GM21367 (cell line): ENCODE measurements around the gene EDC4.
"Not testable (repeated sequence)": the region's sequence is repeated elsewhere in the genome, so short reads cannot be mapped to it uniquely, and the experiment has no call there.

ENCODE experiments used
- ATAC-seq: cut with Tn5 transposase; IDR thresholded peaks from one replicate; pipeline ENCODE4 v1.9.1; 2021; ENCODE audit not compliant: unreplicated experiment

The EDC4 gene, protein sequence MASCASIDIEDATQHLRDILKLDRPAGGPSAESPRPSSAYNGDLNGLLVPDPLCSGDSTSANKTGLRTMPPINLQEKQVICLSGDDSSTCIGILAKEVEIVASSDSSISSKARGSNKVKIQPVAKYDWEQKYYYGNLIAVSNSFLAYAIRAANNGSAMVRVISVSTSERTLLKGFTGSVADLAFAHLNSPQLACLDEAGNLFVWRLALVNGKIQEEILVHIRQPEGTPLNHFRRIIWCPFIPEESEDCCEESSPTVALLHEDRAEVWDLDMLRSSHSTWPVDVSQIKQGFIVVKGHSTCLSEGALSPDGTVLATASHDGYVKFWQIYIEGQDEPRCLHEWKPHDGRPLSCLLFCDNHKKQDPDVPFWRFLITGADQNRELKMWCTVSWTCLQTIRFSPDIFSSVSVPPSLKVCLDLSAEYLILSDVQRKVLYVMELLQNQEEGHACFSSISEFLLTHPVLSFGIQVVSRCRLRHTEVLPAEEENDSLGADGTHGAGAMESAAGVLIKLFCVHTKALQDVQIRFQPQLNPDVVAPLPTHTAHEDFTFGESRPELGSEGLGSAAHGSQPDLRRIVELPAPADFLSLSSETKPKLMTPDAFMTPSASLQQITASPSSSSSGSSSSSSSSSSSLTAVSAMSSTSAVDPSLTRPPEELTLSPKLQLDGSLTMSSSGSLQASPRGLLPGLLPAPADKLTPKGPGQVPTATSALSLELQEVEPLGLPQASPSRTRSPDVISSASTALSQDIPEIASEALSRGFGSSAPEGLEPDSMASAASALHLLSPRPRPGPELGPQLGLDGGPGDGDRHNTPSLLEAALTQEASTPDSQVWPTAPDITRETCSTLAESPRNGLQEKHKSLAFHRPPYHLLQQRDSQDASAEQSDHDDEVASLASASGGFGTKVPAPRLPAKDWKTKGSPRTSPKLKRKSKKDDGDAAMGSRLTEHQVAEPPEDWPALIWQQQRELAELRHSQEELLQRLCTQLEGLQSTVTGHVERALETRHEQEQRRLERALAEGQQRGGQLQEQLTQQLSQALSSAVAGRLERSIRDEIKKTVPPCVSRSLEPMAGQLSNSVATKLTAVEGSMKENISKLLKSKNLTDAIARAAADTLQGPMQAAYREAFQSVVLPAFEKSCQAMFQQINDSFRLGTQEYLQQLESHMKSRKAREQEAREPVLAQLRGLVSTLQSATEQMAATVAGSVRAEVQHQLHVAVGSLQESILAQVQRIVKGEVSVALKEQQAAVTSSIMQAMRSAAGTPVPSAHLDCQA (N-terminal part only)

DNA sequence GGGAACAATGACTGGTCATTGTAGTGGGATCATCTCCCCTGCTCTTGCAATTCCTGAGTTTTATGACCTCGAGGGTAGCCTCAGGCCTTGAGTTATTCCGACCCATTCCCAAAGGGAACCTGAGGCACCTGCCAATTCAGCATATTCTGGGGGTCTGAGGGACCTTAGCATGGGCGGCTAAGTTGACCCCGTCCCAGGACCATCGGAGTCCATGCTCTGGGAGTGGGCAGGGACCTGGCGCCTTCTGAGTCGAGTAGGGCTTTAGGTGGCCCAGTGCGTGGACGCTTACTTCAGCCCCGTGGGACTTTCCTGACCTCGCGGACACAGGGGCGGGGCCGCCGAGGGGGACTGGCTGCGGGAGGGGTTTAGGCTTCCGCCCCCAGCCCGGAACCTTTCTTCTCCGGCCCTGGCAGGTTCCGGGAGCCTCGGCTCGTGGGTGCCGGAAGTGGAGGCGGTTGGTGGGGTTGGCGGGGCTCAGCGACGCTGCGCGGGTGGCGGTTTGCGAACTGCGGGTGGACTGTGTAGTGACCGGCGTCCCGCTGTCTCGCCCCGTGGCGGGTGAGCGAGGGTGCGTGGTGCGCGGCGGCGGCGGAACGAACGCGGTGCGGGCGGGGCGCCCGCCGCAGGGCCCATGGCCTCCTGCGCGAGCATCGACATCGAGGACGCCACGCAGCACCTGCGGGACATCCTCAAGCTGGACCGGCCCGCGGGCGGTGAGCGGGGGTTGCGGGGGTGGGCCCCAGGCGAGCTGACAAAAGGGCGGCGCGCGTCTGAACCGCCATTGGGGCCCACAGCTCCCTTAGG, at the start of gene EDC4:
Gene EDC4, plus strand, starts transcription at position 422 of the 804 bp plus-strand sequence. Its CDS starts 210 bp downstream, at position 632.
- peak; percentile 41 for ATAC-seq

DNA sequence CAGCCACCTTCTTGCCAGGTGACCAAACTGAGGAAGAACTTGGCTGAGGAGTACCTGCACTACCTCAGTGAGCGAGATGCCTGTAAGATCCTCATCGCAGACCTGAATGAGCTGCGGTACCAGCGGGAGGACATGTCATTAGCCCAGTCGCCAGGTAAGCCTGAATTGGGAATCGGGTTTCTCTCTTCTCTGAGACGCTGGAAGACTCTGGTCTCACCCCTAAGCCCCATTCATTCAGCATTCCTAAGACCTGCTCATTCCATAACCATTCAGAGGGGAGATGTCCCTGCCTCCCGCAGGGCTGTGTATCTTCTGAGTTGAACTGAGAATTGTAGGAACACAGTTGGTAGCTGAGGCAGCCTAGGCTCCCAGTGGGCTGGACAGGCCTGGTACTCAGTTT, 47.7 kb upstream of the EDC4 start:
- no peak for ATAC-seq

DNA sequence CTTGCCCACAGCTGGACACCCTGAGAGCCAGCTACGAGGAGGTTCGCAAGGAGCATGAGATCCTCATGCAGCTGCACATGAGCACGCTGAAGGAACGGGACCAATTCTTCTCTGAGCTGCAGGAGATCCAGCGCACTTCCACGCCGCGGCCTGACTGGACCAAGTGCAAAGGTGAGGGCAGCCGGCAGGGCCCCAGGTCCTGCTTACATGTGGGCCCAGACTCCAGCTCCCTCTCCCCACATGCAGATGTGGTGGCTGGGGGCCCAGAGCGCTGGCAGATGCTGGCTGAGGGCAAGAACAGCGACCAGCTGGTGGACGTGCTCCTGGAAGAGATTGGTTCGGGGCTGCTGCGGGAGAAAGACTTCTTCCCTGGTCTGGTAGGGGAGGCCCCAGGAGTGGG, 46.9 kb upstream of the EDC4 start:
- ATAC-seq, result no peak

DNA sequence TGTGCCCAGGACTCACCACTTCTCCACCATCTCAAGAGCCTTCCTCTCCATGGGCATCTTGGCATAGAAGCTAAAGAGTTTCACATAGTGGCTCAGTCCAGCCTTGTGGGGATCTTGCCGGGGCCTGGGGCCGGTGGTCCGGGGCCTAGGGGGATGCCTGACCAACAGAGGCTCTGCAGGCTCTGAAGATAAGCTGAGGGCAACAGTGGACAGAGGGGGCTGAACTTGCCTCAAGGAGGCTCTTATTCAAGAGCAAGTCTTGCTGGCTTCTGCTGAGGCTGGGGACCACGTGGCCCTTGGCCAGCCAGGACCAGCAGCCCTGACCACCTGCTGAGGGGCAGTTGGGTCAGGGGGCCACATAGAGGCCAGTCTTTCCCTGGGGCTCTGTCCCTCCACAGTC, 44.2 kb upstream of the EDC4 start:
- ATAC-seq, result no peak

DNA sequence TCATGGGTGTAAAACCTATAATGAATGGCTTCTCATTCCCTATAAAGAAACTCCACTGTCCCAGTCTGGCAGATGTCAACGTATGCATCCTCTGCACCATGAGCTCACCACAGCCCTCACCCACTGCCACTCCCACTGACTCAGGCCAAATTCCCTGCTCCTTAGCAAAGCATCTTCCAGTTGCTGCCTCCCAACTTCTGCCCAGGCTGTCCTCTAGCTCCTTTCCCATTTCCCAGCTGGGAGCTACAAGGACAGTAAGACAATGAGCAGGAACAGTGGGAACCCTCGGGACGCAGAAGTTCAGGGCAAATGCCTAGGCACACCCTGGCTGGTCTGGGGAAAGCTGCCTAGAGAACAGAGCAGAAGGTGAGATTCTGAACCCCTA, 39.8 kb upstream of the EDC4 start:
- ATAC-seq, result no peak

DNA sequence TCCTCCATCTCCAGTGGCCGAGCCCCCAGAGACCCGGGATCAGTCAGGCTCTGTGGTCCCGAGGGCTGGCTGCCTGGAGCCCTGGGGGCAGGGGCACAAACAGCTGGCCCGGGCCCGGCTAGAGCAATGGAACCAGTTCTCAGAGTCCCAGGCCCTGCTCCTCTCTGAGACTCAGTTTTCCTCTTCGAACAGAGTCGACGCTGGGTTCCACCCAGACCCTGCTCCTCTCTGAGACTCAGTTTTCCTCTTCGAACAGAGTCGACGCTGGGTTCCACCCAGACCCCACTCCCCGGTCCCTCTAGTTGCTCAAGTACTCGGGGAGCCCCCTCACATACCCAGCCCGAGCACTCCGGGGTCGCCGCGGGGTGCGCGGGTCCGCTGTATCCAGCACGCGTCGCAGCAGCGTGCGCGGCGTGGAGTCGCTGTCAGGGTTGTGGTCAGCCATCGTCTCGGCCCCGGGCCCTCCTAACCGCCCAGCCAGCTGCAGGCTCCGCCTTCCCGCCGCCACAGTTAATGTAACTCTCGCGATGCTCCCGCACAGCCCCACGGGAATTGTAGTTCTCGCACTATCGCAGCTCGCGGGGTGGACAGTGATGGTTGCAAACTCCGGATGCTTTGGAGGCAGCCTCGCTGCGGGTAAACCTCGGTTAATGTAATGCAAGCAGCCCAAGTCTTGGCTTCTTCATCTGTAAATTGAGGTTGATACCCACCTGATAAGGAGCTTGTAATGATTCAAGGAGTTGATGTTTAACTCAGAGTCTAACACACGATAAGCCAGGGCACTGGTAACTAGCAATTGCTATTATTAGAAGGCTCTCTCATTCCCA, 39.2 kb upstream of the EDC4 start:
- peak; percentile 95 for ATAC-seq

DNA sequence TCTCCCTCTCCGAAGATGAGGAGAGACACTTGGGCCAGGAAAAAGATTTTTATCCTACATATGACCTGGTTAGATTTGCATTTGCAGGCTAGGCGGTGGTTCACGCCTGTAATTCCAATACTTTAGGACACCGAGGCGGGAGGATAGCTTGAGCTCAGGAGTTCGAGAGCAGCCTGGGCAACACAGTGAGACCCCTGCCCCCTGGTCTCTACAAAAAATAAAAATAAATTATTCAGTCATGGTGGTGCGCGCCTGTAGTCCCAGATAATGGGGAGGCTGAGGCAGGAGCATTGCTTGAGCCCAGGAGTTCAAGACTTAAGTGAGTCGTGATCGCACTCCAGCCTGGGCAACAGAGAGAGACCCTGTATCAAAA, 38.6 kb upstream of the EDC4 start:
- ATAC-seq, result no peak

DNA sequence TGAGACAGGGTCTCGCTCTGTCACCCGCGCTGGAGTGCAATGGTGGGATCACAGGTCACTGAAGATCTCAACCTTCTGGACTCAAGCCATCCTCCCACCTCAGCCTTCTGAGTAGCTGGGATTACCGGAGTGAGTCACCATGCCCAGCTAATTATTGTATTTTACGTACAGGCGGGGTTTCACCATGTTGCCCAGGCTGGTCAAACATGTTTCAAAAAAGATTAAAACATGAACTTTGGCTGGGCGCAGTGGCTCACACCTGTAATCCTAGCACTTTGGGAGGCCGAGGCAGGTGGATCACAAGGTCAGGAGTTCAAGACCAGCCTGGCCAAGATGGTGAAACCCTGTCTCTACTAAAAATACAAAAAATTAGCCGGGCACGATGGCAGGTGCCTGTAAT, 35.7 kb upstream of the EDC4 start:
- ATAC-seq, result not testable (repeated sequence)

DNA sequence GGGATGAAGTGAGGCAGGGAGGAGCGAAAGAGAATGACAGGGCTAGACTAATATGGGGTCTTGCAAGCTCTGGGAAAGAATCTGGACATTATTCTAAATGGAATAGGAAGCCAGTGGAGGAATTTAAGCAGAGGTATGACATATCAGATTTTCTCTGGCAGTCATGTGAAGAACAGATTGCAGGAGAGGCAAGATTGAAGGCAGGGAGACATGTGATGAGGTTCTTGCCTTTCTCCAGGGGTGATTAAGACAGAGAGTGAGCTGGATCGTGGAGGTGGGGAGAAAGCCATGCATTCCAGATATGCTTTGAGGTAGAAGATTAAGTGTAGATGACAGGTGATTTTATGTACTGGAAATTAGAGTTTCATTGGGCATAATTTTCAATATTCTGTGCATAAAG, 35.0 kb upstream of the EDC4 start:
- no peak for ATAC-seq

DNA sequence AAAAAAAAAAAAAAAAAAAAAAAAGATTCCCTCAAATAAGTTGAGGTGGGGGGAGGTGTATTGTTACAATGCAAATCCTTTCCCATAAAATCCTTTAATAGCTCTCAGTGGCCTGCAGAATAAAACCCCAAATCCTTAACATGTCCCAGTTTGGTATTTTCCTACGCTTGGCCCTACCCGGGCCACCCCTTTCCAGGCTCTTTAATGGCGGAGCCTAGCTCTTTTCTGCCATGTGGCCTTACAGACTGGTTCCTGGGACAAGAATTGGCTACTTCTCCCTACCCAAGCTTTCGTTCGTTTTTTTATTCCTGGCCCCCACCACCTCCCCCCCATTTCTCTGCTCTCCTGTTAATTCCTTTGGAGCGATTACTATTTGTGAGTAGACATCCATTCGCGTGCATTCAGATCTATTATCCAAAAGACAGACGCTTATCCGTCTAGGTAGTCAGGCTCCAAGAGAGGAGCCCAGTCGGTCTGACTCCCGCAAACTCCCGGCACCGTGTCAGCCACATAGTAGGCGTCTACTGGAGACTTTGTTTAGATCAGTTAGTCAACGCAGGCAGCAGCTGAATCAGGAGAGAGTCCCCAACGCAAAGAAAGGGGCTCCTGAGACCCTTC, 31.5 kb upstream of the EDC4 start:
- peak; percentile 1 for ATAC-seq

DNA sequence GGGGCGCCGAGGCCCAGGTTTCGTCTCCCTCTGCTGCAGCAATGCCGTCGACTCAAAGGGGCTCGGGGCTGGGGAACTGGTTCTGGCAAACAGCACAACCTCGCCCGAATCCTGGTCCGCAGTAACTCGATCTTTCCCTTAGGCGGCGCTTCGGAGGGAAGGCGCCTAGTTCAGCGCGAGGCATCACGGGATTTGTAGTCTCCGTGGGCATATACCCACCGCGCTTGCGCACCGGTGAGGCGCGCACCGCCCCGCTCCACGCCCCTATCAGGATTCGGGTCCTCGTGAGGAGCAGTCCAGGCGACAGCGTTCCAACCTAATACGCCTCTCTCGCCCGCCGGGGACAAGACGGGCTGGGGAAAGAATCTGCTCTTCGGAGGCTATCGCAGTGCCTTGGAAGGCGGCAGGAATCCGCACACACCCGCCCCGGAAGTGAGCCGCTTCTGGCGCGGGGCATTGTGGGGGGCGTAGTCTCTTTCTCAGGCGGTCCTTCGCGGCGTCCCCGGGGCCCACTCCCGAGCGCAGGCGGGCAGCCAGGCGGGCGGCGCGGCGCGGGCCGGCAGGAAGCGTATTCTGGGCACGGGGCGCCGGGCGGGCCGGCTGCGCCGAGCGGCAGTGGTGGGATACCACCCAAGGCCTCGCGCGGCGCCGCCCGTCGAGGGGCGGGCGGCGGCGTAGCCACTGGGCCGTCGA, 30.9 kb upstream of the EDC4 start, which contains the start of gene THAP11:
Gene THAP11, plus strand, starts transcription at position 505 of the 693 bp plus-strand sequence. CDS start 235 bp downstream, outside the sequence.
- ATAC-seq, result peak; percentile 37

DNA sequence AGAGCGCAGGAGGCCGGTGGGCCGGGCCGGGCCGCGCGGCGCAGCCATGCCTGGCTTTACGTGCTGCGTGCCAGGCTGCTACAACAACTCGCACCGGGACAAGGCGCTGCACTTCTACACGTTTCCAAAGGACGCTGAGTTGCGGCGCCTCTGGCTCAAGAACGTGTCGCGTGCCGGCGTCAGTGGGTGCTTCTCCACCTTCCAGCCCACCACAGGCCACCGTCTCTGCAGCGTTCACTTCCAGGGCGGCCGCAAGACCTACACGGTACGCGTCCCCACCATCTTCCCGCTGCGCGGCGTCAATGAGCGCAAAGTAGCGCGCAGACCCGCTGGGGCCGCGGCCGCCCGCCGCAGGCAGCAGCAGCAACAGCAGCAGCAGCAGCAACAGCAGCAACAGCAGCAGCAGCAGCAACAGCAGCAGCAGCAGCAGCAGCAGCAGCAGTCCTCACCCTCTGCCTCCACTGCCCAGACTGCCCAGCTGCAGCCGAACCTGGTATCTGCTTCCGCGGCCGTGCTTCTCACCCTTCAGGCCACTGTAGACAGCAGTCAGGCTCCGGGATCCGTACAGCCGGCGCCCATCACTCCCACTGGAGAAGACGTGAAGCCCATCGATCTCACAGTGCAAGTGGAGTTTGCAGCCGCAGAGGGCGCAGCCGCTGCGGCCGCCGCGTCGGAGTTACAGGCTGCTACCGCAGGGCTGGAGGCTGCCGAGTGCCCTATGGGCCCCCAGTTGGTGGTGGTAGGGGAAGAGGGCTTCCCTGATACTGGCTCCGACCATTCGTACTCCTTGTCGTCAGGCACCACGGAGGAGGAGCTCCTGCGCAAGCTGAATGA, 30.1 kb upstream of the EDC4 start:
- peak; percentile 10 for ATAC-seq

DNA sequence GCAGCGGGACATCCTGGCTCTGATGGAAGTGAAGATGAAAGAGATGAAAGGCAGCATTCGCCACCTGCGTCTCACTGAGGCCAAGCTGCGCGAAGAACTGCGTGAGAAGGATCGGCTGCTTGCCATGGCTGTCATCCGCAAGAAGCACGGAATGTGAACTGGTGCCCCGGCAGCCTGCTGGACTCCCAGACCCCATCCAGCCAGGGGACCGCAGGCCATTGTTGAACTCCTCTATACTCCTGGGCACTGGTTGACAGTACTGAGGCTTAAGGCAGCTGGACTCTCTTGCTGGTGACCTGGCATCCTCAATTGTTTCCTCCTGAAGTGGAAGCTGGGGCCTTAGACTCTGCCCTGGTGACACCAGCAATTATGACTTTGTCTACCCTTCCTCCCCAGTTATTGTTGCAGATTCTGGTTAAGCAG, 29.5 kb upstream of the EDC4 start:
- ATAC-seq, result no peak

DNA sequence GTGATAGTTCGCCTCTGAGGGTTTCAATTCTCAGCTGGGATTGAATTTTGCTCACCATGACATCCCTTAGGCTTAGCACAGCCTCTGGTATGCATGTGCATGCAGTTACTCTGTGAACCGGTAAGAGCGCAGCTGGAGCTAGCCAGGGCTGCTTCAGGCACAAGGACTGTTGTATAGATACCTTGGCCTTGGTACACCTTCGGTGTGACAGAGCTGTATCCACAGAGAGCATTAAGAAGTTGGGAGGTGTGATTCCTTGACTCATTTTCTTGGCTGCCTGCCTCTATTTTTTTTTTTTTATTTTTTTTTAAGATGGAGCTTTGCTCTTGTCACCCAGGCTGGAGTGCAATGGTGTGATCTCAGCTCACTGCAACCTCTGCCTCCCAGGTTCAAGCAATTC, 28.4 kb upstream of the EDC4 start:
- ATAC-seq, result no peak

DNA sequence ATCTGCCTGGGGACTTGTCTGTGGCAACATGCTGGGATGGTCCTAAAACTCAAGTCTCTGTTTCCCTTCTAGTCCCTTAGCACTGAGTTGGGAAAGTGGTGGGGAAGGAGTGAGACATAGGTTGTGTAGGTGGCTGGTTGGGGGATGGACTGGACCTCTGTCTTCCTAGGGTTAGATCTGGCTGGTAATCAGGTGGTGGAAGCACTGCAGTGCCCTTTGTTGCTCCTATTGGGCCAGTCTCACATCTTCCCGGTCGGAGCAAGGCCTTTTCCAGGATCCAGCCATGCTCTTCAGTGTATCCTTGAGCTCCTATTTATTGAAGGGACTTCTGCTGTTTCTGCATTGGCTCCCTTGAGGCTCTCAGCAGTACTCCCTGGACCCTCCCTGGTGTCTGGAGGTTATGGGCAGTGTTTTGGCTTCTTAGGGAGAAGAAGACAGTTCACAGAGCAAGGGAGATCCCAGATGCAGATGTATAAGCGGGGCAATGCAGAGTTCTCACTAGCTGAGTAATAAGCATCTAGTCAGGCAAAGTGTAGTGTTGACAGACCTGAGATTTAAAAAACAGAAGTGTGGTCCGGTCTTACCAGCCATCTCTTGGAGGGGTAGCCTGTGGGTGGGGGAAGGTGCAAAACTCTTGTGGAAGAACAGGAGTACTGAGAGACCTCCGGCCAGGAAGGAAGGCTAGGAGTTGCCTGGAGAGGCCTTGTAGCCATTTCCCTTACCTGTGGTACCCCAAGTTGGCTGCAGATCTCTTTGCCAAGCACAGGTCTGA, 27.4 kb upstream of the EDC4 start:
- no peak for ATAC-seq

DNA sequence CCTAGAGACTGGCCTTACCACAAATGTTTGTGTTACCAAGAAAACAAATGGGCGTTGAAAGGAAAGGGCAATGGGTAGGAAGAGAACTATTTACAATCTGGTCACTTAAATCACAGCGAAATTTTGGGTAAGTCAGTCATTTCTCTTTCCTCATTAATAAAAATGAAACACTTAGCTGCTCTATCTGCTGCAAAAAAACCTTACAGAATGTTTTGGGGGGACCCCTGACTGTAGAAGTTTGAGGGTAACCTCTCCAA, 26.9 kb upstream of the EDC4 start:
- no peak for ATAC-seq
